HG03280 (cell line): Measurements from ENCODE around the gene LRRC57.
A peak's percentile ranks its signal among the peaks of the same experiment; 100 is the strongest.

Experiments used
- ATAC-seq: cut with Tn5 transposase; IDR thresholded peaks from one replicate; pipeline ENCODE4 v1.9.1; 2021; ENCODE audit warnings: mild to moderate bottlenecking, moderate library complexity; ENCODE audit not compliant: unreplicated experiment

LRRC57 gene

GRCh38 chr15:42553554-42553953, 5.0 kb upstream of the LRRC57 start:
- no peak for ATAC-seq

DNA sequence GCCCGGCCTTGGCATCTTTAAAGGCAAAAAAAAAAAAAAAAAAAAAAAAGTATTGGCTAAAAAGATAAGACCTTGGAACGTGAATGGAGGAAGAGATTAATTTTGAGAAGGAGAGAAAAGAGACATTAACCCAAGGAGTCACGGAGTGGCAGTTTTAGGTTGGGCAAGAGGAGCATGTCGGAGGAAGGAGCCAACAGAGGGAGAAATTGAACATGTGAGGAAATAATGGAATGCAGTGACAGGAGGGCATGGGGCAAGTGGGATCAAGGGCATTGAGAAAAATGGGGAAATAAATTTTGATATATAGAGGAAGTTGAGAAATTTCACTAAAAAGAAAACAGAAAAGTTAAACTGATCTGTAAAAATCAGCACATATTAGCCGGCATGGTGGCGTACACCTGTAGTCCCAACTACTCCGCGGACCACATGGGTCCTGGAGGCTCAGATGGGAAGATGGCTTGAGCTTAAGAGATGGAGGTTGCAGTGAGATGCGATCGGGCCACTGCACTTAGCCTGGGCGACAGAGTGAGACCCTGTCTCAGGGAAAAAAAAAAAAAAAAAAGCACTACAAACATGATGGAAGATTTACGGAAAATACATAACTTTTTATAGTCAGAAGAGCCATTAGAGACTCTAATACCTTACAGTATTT, 1.3 kb upstream of the LRRC57 start:
- no peak for ATAC-seq

- ATAC-seq = peak; percentile 22
Measured at GRCh38 chr15:42549032-42549491, 469 bp upstream of the LRRC57 start.

DNA sequence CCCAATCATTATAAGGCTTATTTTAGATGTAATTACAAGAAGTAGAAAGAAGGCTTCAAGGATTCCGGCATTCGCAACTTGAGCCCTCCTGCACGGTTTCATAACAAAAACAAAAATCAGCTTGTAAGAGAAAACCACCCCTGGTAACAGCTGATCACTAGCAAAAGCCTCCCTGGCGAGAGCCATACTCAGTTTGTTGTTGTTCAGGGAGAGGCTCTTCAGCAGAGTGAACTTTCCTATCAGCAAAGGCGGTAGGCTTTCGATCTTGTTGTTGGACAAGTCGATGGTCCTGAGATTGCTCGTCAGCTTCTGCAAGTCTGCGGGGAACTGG, 710 bp downstream of the LRRC57 start:
- ATAC-seq = no peak

- no peak for ATAC-seq
Measured at GRCh38 chr15:42544853-42545629, 3.6 kb downstream of the LRRC57 start.

DNA sequence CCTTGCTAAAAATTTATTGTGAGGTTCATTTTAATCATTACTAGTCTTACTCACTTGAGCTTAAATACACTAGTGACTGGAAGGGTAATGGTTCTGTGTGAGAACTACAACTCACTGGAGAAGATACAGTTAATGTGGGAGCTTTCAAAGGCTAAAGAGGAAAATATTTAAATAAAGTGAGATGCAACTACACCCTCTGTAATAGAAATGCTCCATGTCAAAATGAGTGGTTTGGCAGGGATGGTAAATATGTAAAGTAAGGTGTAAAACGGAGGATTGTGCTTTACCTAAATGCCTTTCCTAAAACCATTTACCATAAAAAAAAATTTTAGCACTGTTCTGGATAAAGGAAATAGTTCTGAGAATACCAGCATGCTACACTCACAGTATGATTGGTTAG, 15.3 kb downstream of the LRRC57 start:
- no peak for ATAC-seq

DNA sequence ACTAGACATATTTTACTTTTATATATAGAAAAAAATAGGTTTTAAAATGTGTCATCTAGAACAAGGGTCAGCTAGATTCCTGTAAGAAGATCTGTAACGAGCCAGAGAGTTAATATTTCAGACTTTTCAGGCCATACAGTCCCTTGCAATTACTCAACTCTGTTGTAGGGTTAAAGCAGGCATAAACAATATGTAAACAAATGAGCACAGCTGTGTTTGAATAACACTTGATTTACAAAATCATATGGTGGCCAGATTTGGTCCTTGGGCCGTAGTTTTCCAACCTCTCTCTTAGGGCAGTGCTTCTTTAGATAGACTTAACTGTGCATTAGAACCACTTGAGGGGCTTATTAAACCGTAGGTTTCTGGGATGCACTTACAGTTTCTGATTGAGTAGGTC, 19.6 kb downstream of the LRRC57 start:
- ATAC-seq = no peak

- ATAC-seq = no peak
Measured at GRCh38 chr15:42523331-42523730, 25.3 kb downstream of the LRRC57 start.

GRCh38 chr15:42511007-42511391, 37.6 kb downstream of the LRRC57 start:
- no peak for ATAC-seq

GRCh38 chr15:42510258-42511006, 38.2 kb downstream of the LRRC57 start:
- no peak for ATAC-seq

GRCh38 chr15:42508263-42508690, 40.3 kb downstream of the LRRC57 start:
- ATAC-seq = no peak

GRCh38 chr15:42507514-42507913, 41.1 kb downstream of the LRRC57 start:
- ATAC-seq = no peak

GRCh38 chr15:42504631-42505030, 44.0 kb downstream of the LRRC57 start:
- peak; percentile 22 for ATAC-seq

DNA sequence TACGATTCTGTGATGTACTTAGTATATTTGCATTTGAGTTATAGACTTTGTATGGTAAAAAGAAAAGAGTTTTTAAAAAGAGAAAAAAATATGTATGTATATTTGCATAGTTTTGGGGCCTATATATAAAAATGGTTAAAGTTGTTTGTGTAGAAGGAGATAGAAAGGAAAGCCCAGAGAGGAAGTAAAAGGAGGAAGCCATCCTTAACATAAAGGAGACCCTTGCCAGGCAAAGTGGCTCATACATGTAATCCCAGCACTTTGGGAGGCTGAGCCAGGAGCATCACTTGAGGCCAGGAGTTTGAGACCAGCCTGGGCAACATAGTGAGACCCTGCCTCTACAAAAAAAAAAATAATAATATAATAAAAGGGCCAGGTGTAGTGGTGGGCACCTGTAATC, 44.8 kb downstream of the LRRC57 start:
- ATAC-seq = no peak

- ATAC-seq = no peak
Measured at GRCh38 chr15:42502477-42502876, 46.1 kb downstream of the LRRC57 start.

- no peak for ATAC-seq
Measured at GRCh38 chr15:42499858-42500609, 48.6 kb downstream of the LRRC57 start.

- ATAC-seq = no peak
Measured at GRCh38 chr15:42498212-42499068, 50.2 kb downstream of the LRRC57 start.

DNA sequence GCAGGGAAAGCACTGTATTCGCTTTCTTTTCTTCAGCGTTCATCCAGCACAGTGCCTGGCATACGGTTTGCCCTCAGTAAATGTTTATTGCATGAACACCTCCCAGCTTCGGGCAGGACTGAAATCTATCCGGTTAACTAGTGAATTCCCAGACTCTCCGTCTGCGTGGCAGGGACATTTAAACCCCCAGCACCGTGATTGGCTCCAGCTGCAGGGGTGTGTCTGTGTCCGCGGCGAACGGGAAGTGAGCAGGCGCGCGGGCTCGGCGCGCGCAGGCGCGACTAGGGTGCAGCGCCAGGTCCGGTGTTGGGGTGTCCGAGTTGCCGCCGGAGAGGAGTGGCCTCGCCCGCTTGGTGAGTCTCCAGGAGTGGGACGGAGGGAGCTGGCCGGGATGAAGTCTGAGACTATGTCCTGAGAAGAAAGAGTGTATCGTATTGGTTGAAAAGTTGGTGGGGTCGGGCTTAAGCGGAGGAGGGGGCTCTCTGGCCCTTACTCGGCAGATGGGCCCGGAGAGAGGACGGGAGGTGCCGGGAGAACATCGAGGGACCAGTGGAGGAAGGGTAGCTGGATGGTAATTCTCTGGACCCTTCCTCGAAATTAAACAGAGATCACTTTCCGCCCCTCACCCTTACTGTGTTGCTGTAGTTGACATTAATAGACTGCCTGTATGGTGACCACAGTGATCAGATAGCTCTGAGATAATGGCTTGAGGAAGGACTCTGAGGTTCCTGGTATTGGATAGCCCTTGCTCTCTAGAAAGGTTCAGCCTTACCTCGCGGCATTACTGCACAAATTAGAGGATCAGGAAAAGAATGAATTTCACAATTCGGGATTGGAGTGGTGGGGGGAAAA, 53.0 kb downstream of the LRRC57 start, which contains the start of gene SNAP23:
Gene SNAP23 (plus strand): TSS at position 274 of the 852 bp plus-strand sequence. CDS start 16,213 bp downstream, outside the sequence.
- peak; percentile 76 for ATAC-seq

- peak; percentile 10 for ATAC-seq
Measured at GRCh38 chr15:42494998-42495360, 53.6 kb downstream of the LRRC57 start.
